ENCODE results near the gene DGCR2. TPM values are rescaled to one million over a fixed set of nuclear protein-coding genes. Genes with fewer than 3 reads are reported as not detected.

The DGCR2 gene
- total and polyA plus RNA-seq, 2 of the 4 experiments (the other 2 are of a cell fraction) = 17.2 to 35.4 TPM

DNA sequence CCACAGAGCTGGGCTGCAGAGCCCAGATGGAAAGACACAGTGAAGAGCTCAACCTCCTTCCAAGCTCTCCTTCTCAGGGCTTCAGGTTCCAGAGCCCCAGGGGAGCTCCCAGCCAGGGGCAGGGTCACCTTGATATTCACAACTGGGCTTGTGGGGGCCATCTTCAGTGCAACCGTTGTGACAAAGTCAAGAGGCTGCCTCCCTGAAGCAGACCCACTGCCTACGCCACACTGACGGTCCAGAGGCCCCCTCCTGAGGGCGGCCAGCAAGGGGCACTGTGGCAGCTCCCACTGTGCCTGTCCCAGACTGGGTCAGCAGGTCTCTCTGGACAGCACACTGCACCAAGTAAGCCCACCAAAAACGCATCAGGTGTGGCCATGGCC is 84.1 kb downstream of the DGCR2 start:
- no peak overlapping the region for H3K4me3 ChIP-seq (ENCODE audit: insufficient read depth, low read depth, low read length)
- no peak overlapping the region for H3K4me2 ChIP-seq (ENCODE audit: low read depth, low read length)
- BruUV-seq (replicated peaks) = no TSS peak
- H3K9me3 ChIP-seq (ENCODE audit: control insufficient read depth, insufficient read depth, low read length) = no peaks in the 10 kb centered on the region
- H4K91ac ChIP-seq (ENCODE audit: insufficient read depth, low read depth, low read length) = no peak overlapping the region
- DNase-seq (no peak), ATAC-seq (ENCODE audit: low read depth) (no peak)
- dilution Hi-C loops (cut with HindIII; ENCODE audit: low sequenced_read_pairs, unreplicated experiment) (no loop called here), in situ Hi-C loops (cut with MboI; ENCODE audit: low sequenced_read_pairs) (no loop called here), intact Hi-C loops (cut with micrococcal nuclease) (no loop called here)
- no peak overlapping the region for H2BK5ac ChIP-seq (ENCODE audit: low read depth, low read length, poor library complexity, severe bottlenecking)
- no peak overlapping the region for H2BK120ac ChIP-seq (ENCODE audit: low read depth, low read length)
- H3K23ac ChIP-seq (ENCODE audit: low read depth, low read length) = no peak overlapping the region
- peaks cover 17% of the 10 kb centered on the region; the same call in 1 of the 2 replicates for H4K20me1 ChIP-seq (ENCODE audit: insufficient read depth, low read length)
- TF ChIP-seq CEBPB (IDR thresholded peaks at IDR 0.05; ENCODE audit: low read depth, low read length) = no peak
- TF ChIP-seq, protein P1, sequence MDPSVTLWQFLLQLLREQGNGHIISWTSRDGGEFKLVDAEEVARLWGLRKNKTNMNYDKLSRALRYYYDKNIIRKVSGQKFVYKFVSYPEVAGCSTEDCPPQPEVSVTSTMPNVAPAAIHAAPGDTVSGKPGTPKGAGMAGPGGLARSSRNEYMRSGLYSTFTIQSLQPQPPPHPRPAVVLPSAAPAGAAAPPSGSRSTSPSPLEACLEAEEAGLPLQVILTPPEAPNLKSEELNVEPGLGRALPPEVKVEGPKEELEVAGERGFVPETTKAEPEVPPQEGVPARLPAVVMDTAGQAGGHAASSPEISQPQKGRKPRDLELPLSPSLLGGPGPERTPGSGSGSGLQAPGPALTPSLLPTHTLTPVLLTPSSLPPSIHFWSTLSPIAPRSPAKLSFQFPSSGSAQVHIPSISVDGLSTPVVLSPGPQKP (IDR thresholded peaks at IDR 0.05; ENCODE audit: borderline replicate concordance, low read depth, low read length) = no peak
- TF ChIP-seq, protein P2, sequence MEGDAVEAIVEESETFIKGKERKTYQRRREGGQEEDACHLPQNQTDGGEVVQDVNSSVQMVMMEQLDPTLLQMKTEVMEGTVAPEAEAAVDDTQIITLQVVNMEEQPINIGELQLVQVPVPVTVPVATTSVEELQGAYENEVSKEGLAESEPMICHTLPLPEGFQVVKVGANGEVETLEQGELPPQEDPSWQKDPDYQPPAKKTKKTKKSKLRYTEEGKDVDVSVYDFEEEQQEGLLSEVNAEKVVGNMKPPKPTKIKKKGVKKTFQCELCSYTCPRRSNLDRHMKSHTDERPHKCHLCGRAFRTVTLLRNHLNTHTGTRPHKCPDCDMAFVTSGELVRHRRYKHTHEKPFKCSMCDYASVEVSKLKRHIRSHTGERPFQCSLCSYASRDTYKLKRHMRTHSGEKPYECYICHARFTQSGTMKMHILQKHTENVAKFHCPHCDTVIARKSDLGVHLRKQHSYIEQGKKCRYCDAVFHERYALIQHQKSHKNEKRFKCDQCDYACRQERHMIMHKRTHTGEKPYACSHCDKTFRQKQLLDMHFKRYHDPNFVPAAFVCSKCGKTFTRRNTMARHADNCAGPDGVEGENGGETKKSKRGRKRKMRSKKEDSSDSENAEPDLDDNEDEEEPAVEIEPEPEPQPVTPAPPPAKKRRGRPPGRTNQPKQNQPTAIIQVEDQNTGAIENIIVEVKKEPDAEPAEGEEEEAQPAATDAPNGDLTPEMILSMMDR (conservative IDR thresholded peaks at IDR 0.05; ENCODE audit: low read depth, low read length) = no peak
- no peak for TF ChIP-seq MAFK (IDR thresholded peaks at IDR 0.05; ENCODE audit: low read depth, low read length)
- TF ChIP-seq CHD1 (IDR thresholded peaks at IDR 0.05; ENCODE audit: low read depth, low read length) = no peak
- TF ChIP-seq NFE2L2 (IDR thresholded peaks at IDR 0.05; ENCODE audit: low read depth, low read length) = no peak
- no peak overlapping the region for H2AK9ac ChIP-seq (replicated peaks; ENCODE audit: low read depth, low read length, poor library complexity)
- H2AK5ac ChIP-seq (ENCODE audit: low read depth, low read length) = no peak overlapping the region
- no peaks in the 10 kb centered on the region; the same call in 1 of the 2 replicates for H3K9me1 ChIP-seq (ENCODE audit: insufficient read depth, low read length)
- H3K4me1 ChIP-seq (ENCODE audit: control insufficient read depth, insufficient read depth, low read length) = no peaks in the 10 kb centered on the region
- H2BK20ac ChIP-seq (ENCODE audit: low read depth, low read length) = no peak overlapping the region
- H3K36me3 ChIP-seq (ENCODE audit: control insufficient read depth, insufficient read depth, low read length) = peaks cover 39% of the 10 kb centered on the region
- H3K14ac ChIP-seq (replicated peaks; ENCODE audit: low read depth, low read length) = no peak overlapping the region
- H3K9ac ChIP-seq (ENCODE audit: low read depth, low read length) = no peak overlapping the region
- no peak overlapping the region for H2BK15ac ChIP-seq (ENCODE audit: low read depth, low read length)
- H3K4ac ChIP-seq (ENCODE audit: low read depth, low read length) = no peak overlapping the region
- WGBS, 2 experiments (ENCODE audit: extremely low coverage in 2 of 2, insufficient read length in 1 of 2) = 89% methylated on average over 3 of the region's 5 CpGs; no CpG with 5 or more reads in 1 of the 2 experiments
- peaks cover 0 to 2% of the 10 kb centered on the region in 2 experiments; a peak in 1 of 4 replicates for H3K79me1 ChIP-seq (ENCODE audit: low read depth in 1 of 2, low read length in 2 of 2)
- no peak overlapping the region for H3K18ac ChIP-seq (ENCODE audit: low read depth, low read length)
- ChIA-PET CTCF (no interaction called here), POLR2A (ENCODE audit: unreplicated experiment) (interaction anchor here (0.5 kb wide), 1 partner anchor 168 kb away, joined by 8 read pairs; no protein-coding TSS in a partner anchor)
- H3K27me3 ChIP-seq (ENCODE audit: control insufficient read depth, insufficient read depth, low read length) = no peaks in the 10 kb centered on the region
- no peak overlapping the region for H4K5ac ChIP-seq (ENCODE audit: low read depth, low read length)
- H3K56ac ChIP-seq (ENCODE audit: extremely low read depth, insufficient read depth, low read length) = no peak overlapping the region
- H4K8ac ChIP-seq (ENCODE audit: low read depth in 2 of 2, low read length in 2 of 2) = no peak overlapping the region
- no peak overlapping the region for H3K27ac ChIP-seq (ENCODE audit: insufficient read depth, low read length)
- H2AFZ ChIP-seq (replicated peaks; ENCODE audit: low read length, poor library complexity) = no peak overlapping the region

Measured in IMR-90 (cell line).